HepG2 (cell line): Measurements from ENCODE around the gene CYP27B1. TPM values are rescaled to one million over a fixed set of nuclear protein-coding genes. Genes with fewer than 3 reads are reported as not detected.

Source experiments
- ATAC-seq: fragments of 200-7000 bp; cut with Tn5 transposase; 3 replicates; pipeline ENCODE4 v1.9.1; 2020; ENCODE audit warnings: mild to moderate bottlenecking, moderate library complexity
- BruUV-seq: library from RNA; stranded (reverse); fragments of 400-500 nt; replicated peaks from 2 replicates; lab custom pipeline; 2021; lab: Mats Ljungman, UMichigan
- CTCF ChIA-PET: fragments of 300-600 bp; formaldehyde crosslinking; extraction: SDS; loops from one replicate; lab custom pipeline; 2021; ENCODE audit warnings: low total read pairs, inconsistent platforms, low intra/inter-chr PET ratio; lab: Yijun Ruan, JAX
- POLR2A ChIA-PET: fragments of 350-600 bp; sonication (Branson Sonifier 250); formaldehyde crosslinking; loops from one replicate; lab custom pipeline; 2020; ENCODE audit warnings: antibody characterized with exemption, inconsistent platforms; lab: Yijun Ruan, JAX
- DNase-seq: peaks from one replicate; pipeline ENCODE4 v3.0.0-alpha.2; 2015; ENCODE audit warnings: low spot score
- FAIRE-seq: peaks from 3 replicates; lab custom pipeline; 2011; peaks lifted over from hg19 to GRCh38; lab: Jason Lieb, UNC
- H2AFZ ChIP-seq: one replicate; pipeline ENCODE4 v1.6.1; 2011; ENCODE audit warnings: low read length, inconsistent platforms
- H3K27ac ChIP-seq: fragments of 300-600 bp; 3 replicates; pipeline ENCODE4 v1.8.0; 2011; ENCODE audit warnings: mixed run types, mild to moderate bottlenecking, mixed read lengths, low read length, inconsistent platforms; ENCODE audit not compliant: insufficient read depth; ENCODE audit errors: extremely low read length
- H3K27me3 ChIP-seq, 2 experiments: fragments of 200-600 bp in 1 of 2; 2 replicates in 1 of 2; 3 replicates in 1 of 2; pipeline versions ENCODE4 v1.6.0 to v1.8.0; 2011; ENCODE audit warnings: low read length in 2 of 2, mild to moderate bottlenecking in 2 of 2, moderate library complexity in 2 of 2, inconsistent platforms in 1 of 2; ENCODE audit not compliant: insufficient read depth in 2 of 2, control insufficient read depth in 1 of 2
- H3K36me3 ChIP-seq, 2 experiments: fragments of 200-600 bp in 1 of 2; replicated peaks in 1 of 2; 2 replicates in 1 of 2; 3 replicates in 1 of 2; pipeline versions ENCODE4 v1.5.1 to v1.8.0; 2011; ENCODE audit warnings: low read length in 2 of 2, inconsistent platforms in 1 of 2; ENCODE audit not compliant: insufficient read depth in 2 of 2, control insufficient read depth in 1 of 2
- H3K4me1 ChIP-seq: 2 replicates; pipeline ENCODE4 v1.5.1; 2012; ENCODE audit warnings: low read length, inconsistent platforms; ENCODE audit not compliant: insufficient read depth
- H3K4me2 ChIP-seq: 2 replicates; pipeline ENCODE4 v1.6.0; 2011; ENCODE audit warnings: low read depth, low read length, inconsistent platforms
- H3K4me3 ChIP-seq, 3 experiments: fragments of 200-600 bp in 1 of 3; sonication (generic), shearing (Covaris generic) in 1 of 3; replicated peaks in 1 of 3; 2 replicates each; pipeline ENCODE4 v1.5.1; 2011 to 2016; ENCODE audit warnings: low read length in 3 of 3, inconsistent platforms in 2 of 3, low read depth in 2 of 3, mild to moderate bottlenecking in 2 of 3, control low read depth in 1 of 3, mixed read lengths in 1 of 3; ENCODE audit not compliant: insufficient read depth in 1 of 3
- H3K79me2 ChIP-seq: one replicate; pipeline ENCODE4 v1.6.1; 2011; ENCODE audit warnings: low read length, inconsistent platforms; ENCODE audit not compliant: insufficient read depth
- H3K9ac ChIP-seq: 2 replicates; pipeline ENCODE4 v1.6.0; 2011; ENCODE audit warnings: mild to moderate bottlenecking, low read depth, low read length, inconsistent platforms; ENCODE audit not compliant: insufficient read depth
- H3K9me3 ChIP-seq: 2 replicates; pipeline ENCODE4 v1.5.1; 2012; ENCODE audit warnings: mild to moderate bottlenecking, low read length
- H4K20me1 ChIP-seq: 2 replicates; pipeline ENCODE4 v1.6.0; 2011; ENCODE audit warnings: inconsistent platforms, mild to moderate bottlenecking, low read length, moderate library complexity; ENCODE audit not compliant: insufficient read depth
- CC2D1A ChIP-seq: sonication (generic); formaldehyde crosslinking; IDR thresholded peaks from 2 replicates; pipeline ENCODE4 v1.8.1; 2023; ENCODE audit warnings: mild to moderate bottlenecking, missing genetic modification reagents
- CENPX ChIP-seq: sonication (generic); formaldehyde crosslinking; IDR thresholded peaks from 2 replicates; pipeline ENCODE4 v1.9.0; 2021; ENCODE audit warnings: mild to moderate bottlenecking, missing genetic modification reagents, moderate library complexity
- CHCHD3 ChIP-seq: sonication (generic); formaldehyde crosslinking; IDR thresholded peaks from 2 replicates; pipeline ENCODE4 v1.8.0; 2022; ENCODE audit warnings: mild to moderate bottlenecking, missing genetic modification reagents, moderate library complexity
- HMGA1 ChIP-seq: sonication (generic); formaldehyde crosslinking; conservative IDR thresholded peaks from 2 replicates; pipeline ENCODE4 v1.4.0; 2020; ENCODE audit warnings: missing genetic modification reagents
- KAT2B ChIP-seq: fragments of 150-350 bp; IDR thresholded peaks from 2 replicates; pipeline ENCODE4 v1.6.1; 2014; ENCODE audit warnings: low read depth, low read length, borderline replicate concordance
- KDM5A ChIP-seq: fragments of 200-600 bp; sonication (generic); IDR thresholded peaks from 2 replicates; pipeline ENCODE4 v1.7.0; 2018; ENCODE audit warnings: antibody characterized with exemption, mild to moderate bottlenecking, low read length, borderline replicate concordance
- KMT2A ChIP-seq: sonication (generic); formaldehyde crosslinking; IDR thresholded peaks from 2 replicates; pipeline ENCODE4 v1.4.0; 2020; ENCODE audit warnings: missing genetic modification reagents
- MATR3 ChIP-seq: sonication (generic); formaldehyde crosslinking; IDR thresholded peaks from 2 replicates; pipeline ENCODE4 v1.4.0; 2020; ENCODE audit warnings: missing genetic modification reagents
- NCOA5 ChIP-seq: sonication (generic); formaldehyde crosslinking; IDR thresholded peaks from 2 replicates; pipeline ENCODE4 v1.4.0; 2020; ENCODE audit warnings: missing genetic modification reagents
- NFKBIZ ChIP-seq: IDR thresholded peaks from 2 replicates; pipeline ENCODE4 v1.6.1; 2018; ENCODE audit warnings: missing genetic modification reagents, missing compliant biosample characterization
- NFYB ChIP-seq: sonication (generic); formaldehyde crosslinking; IDR thresholded peaks from 2 replicates; pipeline ENCODE4 v1.4.0; 2020; ENCODE audit warnings: missing genetic modification reagents
- RCOR2 ChIP-seq: IDR thresholded peaks from 2 replicates; pipeline ENCODE4 v1.6.1; 2016; ENCODE audit warnings: missing biosample characterization, missing genetic modification reagents
- ZFP41 ChIP-seq: sonication (generic); formaldehyde crosslinking; IDR thresholded peaks from 2 replicates; pipeline ENCODE4 v1.4.0; 2020; ENCODE audit warnings: mild to moderate bottlenecking, missing genetic modification reagents, borderline replicate concordance
- ZNF143 ChIP-seq: sonication (generic); formaldehyde crosslinking; IDR thresholded peaks from 2 replicates; pipeline ENCODE4 v1.4.0; 2020; ENCODE audit warnings: missing genetic modification reagents
- ZNF256 ChIP-seq: sonication (generic); formaldehyde crosslinking; conservative IDR thresholded peaks from 2 replicates; pipeline ENCODE4 v1.4.0; 2020; ENCODE audit warnings: missing genetic modification reagents
- ZNF34 ChIP-seq: sonication (generic); formaldehyde crosslinking; IDR thresholded peaks from 2 replicates; pipeline ENCODE4 v1.4.0; 2020; ENCODE audit warnings: mild to moderate bottlenecking, missing genetic modification reagents, borderline replicate concordance
- ZNF451 ChIP-seq: sonication (generic); formaldehyde crosslinking; IDR thresholded peaks from 2 replicates; pipeline ENCODE4 v1.5.0; 2020; ENCODE audit warnings: mild to moderate bottlenecking, missing genetic modification reagents
- ZNF652 ChIP-seq: IDR thresholded peaks from 2 replicates; pipeline ENCODE4 v1.6.1; 2016; ENCODE audit warnings: low read depth, borderline replicate concordance
- ZNF800 ChIP-seq: sonication (generic); formaldehyde crosslinking; IDR thresholded peaks from 2 replicates; pipeline ENCODE4 v1.4.0; 2020; ENCODE audit warnings: missing genetic modification reagents
- ZSCAN30 ChIP-seq: sonication (generic); formaldehyde crosslinking; IDR thresholded peaks from 2 replicates; pipeline ENCODE4 v1.5.0; 2020; ENCODE audit warnings: mild to moderate bottlenecking, missing genetic modification reagents
- WGBS: methylation state at CpG from one replicate; pipeline ENCODE4 v1.1.6; 2017; ENCODE audit warnings: low lambda C conversion rate; 5-methylcytosine and 5-hydroxymethylcytosine counted together
- in situ Hi-C: cut with HindIII; loops from 2 replicates; pipeline ENCODE4 v1.10.0; 2017; ENCODE audit warnings: low pct_unique_long_range_greater_than_20kb; ENCODE audit not compliant: extremely low pct_ligation_motif_present
- intact Hi-C: fragments of 100-400 bp; cut with micrococcal nuclease; formaldehyde crosslinking; loops from one replicate; pipeline ENCODE4 v1.10.0; 2022; ENCODE audit not compliant: unreplicated experiment
- polyA plus RNA-seq, 8 experiments: library from polyadenylated mRNA; depleted of rRNA in 3 of 8; stranded (reverse) in 7 of 8; unstranded in 1 of 8; fragments of >200 nt; fragmentation: Illumina TruSeq in 4 of 8; extraction: Trizol in 4 of 8; gene quantifications; 2 replicates each; pipeline versions ENCODE4 v1.2.1 to v1.2.3, GENCODE V29; 2011 to 2016; ENCODE audit warnings: low read depth in 4 of 8, missing spikeins in 1 of 8, mixed read lengths in 1 of 8; ENCODE audit not compliant: insufficient read depth in 1 of 8
- total RNA-seq, 5 experiments: library from RNA; depleted of rRNA; stranded (reverse); fragments of >200 nt; fragmentation: Illumina TruSeq; extraction: Trizol; gene quantifications; 2 replicates each; pipeline ENCODE4 v1.2.3, GENCODE V29; 2016; ENCODE audit warnings: low read depth in 1 of 5
- TF ChIP-seq, protein P1 (sequence below): sonication (generic); formaldehyde crosslinking; IDR thresholded peaks from 2 replicates; pipeline ENCODE4 v1.4.0; 2020; ENCODE audit warnings: missing genetic modification reagents, mild to moderate bottlenecking, borderline replicate concordance
- TF ChIP-seq, protein P2 (sequence below): sonication (generic); formaldehyde crosslinking; IDR thresholded peaks from 2 replicates; pipeline ENCODE4 v1.4.0; 2020; ENCODE audit warnings: missing genetic modification reagents

Gene CYP27B1
- total and polyA plus RNA-seq, 2 of the 13 experiments (the other 11 are each of a cell fraction or from before 2014, with no cell fraction given) = 2.3 to 3.0 TPM

- peaks cover 23% of the 10 kb centered on the region for H3K4me1 ChIP-seq
- H2AFZ ChIP-seq = peak within 1 kb of the TSS; percentile 62
- H4K20me1 ChIP-seq = no peaks in the 10 kb centered on the region
- POLR2A ChIA-PET = interaction anchor here (0.6 to 1.8 kb wide), 24 partner anchors 10 to 1081 kb away, joined by 3 to 15 read pairs (median 4); partner anchors contain the start of genes ARHGEF25, ATP23, CDK4 and CTDSP2
- intact Hi-C loops = loop anchor here (1.0 to 5.0 kb wide), 2 partner anchors 10 to 70 kb away; partner anchors contain the start of gene TSFM
- peak within 1 kb of the TSS; percentile 96 for H3K4me2 ChIP-seq
- H3K4me3 ChIP-seq = peak within 1 kb of the TSS; percentile 77 to 89 (median 78)
- H3K36me3 ChIP-seq = peaks cover 18% of the 10 kb centered on the region in 2 experiments
- H3K27ac ChIP-seq = peak within 1 kb of the TSS; percentile 97
- DNase-seq = peak; percentile 95
- CTCF ChIA-PET = no interaction called here
- WGBS = 4% methylated on average over 7 of the region's 28 CpGs
- H3K9me3 ChIP-seq = no peaks in the 10 kb centered on the region
- H3K27me3 ChIP-seq = no peaks in the 10 kb centered on the region; a peak in 1 of 5 replicates
- in situ Hi-C loops = no loop called here
- peaks cover 17% of the 10 kb centered on the region for H3K79me2 ChIP-seq
- no peak for FAIRE-seq
- BruUV-seq = no TSS peak
- peak within 1 kb of the TSS; percentile 94 for H3K9ac ChIP-seq
- peak; percentile 91 for ATAC-seq
- TF ChIP-seq ZNF800 = no peak; the same call in 1 of the 2 replicates
- TF ChIP-seq NFYB (CRISPR knock-in tag) = peak; percentile 47
- no peak for TF ChIP-seq ZNF652 (CRISPR knock-in tag)
- TF ChIP-seq NFKBIZ = no peak; the same call in 1 of the 2 replicates
- no peak for TF ChIP-seq NCOA5
- TF ChIP-seq KMT2A (CRISPR knock-in tag) = peak; percentile 64; the same call in 1 of the 2 replicates
- no peak for TF ChIP-seq CENPX
- peak; percentile 97 for TF ChIP-seq CC2D1A (CRISPR knock-in tag)
- no peak for TF ChIP-seq ZFP41
- peak; percentile 74; the same call in 1 of the 2 replicates for TF ChIP-seq CHCHD3 (CRISPR knock-in tag)
- TF ChIP-seq KDM5A = peak; percentile 93
- TF ChIP-seq, protein P1, sequence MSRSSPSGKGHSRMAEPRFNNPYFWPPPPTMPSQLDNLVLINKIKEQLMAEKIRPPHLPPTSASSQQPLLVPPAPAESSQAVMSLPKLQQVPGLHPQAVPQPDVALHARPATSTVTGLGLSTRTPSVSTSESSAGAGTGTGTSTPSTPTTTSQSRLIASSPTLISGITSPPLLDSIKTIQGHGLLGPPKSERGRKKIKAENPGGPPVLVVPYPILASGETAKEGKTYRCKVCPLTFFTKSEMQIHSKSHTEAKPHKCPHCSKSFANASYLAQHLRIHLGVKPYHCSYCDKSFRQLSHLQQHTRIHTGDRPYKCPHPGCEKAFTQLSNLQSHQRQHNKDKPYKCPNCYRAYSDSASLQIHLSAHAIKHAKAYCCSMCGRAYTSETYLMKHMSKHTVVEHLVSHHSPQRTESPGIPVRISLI (CRISPR knock-in tag) = peak; percentile 61; the same call in 1 of the 2 replicates
- TF ChIP-seq, protein P2, sequence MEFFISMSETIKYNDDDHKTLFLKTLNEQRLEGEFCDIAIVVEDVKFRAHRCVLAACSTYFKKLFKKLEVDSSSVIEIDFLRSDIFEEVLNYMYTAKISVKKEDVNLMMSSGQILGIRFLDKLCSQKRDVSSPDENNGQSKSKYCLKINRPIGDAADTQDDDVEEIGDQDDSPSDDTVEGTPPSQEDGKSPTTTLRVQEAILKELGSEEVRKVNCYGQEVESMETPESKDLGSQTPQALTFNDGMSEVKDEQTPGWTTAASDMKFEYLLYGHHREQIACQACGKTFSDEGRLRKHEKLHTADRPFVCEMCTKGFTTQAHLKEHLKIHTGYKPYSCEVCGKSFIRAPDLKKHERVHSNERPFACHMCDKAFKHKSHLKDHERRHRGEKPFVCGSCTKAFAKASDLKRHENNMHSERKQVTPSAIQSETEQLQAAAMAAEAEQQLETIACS (CRISPR knock-in tag) = no peak
- TF ChIP-seq RCOR2 (CRISPR knock-in tag) = no peak
- no peak for TF ChIP-seq ZSCAN30 (CRISPR knock-in tag)
- no peak; the same call in 1 of the 2 replicates for TF ChIP-seq ZNF451 (CRISPR knock-in tag)
- TF ChIP-seq ZNF143 (CRISPR knock-in tag) = no peak; the same call in 1 of the 2 replicates
- TF ChIP-seq KAT2B = no peak
- no peak for TF ChIP-seq MATR3 (CRISPR knock-in tag)
- peak; percentile 83 for TF ChIP-seq ZNF256 (CRISPR knock-in tag)
- TF ChIP-seq HMGA1 (CRISPR knock-in tag) = no peak
- peak; percentile 92; the same call in 1 of the 2 replicates for TF ChIP-seq ZNF34 (CRISPR knock-in tag)
Measured at GRCh38 chr12:57771873-57772428, 5.1 kb upstream of the CYP27B1 start, which contains the start of gene METTL1. TSS of gene METTL1 (minus strand) at chr12:57772105. CDS start at chr12:57772083, 22 bp downstream.
